ENCODE results near the gene PHF20.
"Not testable (repeated sequence)": the region's sequence is repeated elsewhere in the genome, so short reads cannot be mapped to it uniquely, and the experiment has no call there.

PHF20 gene

DNA sequence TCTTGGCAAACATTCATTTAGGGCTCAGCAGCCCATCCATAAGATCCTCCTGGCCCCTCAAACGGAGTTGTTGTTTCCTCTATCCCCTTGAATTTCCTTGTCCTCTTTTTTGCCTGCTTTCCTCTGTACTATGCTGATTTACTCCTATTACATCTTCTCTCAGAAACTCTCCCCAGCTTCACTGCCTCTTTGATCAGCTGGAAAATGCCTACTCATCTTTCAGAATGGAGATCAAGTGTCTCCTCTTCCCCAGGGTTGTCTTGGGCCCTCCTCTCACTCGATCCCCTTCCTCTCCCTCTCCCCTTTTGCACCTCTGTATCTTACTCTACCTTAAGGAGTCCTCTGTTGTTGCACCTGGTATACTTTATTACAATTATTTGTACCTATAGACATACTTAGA is 60.2 kb downstream of the PHF20 start:
- in situ Hi-C loops (cut with HindIII; ENCODE audit: low sequenced_read_pairs): no loop called here

- in situ Hi-C loops (cut with HindIII; ENCODE audit: low sequenced_read_pairs): no loop called here
Observed at GRCh38 chr20:35833241-35833640, 61.4 kb downstream of the PHF20 start.

GRCh38 chr20:35837577-35838195 is 65.9 kb downstream of the PHF20 start:
- in situ Hi-C loops (cut with HindIII; ENCODE audit: low sequenced_read_pairs): no loop called here

DNA sequence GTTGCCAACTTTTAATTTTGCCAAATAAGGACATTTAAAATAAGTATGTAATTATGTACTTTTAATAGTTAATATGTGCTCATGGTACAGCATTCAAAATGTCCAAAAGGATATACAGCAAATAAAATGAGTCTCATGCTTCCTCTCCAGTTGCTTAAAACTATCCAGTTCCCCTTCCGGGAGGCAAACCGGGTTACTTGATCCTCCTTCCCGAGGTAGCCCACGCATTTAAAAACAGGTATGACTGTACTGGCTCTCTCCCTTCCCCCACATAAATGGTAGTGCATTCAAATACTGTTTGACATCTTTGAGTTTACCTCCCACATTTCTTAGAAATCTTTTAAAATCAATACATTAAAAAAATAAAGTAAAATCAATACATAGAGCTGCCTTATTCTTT is 66.4 kb downstream of the PHF20 start:
- in situ Hi-C loops (cut with HindIII; ENCODE audit: low sequenced_read_pairs): no loop called here

DNA sequence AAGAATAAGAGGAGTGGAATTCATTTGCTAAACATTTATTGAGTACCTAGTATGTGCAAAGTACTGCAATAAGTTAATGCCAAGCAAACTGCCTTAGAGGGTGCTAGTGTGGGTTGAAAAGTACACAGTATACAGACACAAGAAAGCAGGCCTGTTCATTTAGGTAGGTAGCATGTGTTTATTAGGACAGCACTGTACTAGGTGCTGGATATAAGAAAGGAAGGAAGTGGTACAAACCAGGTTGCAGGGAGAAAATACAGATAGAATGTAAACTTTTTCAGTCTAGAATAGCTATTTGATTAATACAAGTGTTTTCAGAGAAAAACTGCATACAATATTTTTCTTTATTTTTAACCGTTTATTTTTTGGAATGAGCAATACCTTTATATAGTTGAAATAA is 68.1 kb downstream of the PHF20 start:
- in situ Hi-C loops (cut with HindIII; ENCODE audit: low sequenced_read_pairs): loop anchor here (5.0 kb wide), 1 partner anchor 68 kb away; the partner anchor contains the start of gene PHF20

DNA sequence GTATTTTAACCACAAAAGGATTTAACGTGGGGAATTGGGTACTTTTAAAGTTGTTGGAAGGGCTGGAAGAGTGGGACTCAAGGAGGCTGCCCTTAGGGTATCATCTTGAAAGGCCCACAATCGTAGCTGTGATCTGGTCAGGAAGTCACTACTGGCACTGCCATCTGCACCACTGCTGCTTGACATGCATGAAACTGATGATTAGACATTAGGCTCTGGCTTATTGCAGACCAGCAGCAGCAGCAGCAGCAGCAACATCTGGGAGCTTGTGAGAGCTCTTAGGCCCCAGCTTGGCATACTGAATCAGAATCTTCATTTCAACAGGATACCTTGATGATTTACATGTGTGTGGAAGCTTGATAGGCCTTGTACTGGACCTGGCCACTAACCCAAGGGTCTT is 68.6 kb downstream of the PHF20 start:
- in situ Hi-C loops (cut with HindIII; ENCODE audit: low sequenced_read_pairs): loop anchor here (5.0 kb wide), 1 partner anchor 68 kb away; the partner anchor contains the start of gene PHF20

- in situ Hi-C loops (cut with HindIII; ENCODE audit: low sequenced_read_pairs): loop anchor here (5.0 kb wide), 1 partner anchor 70 kb away; the partner anchor contains the start of gene PHF20
Observed at GRCh38 chr20:35842361-35842760, 70.5 kb downstream of the PHF20 start.

DNA sequence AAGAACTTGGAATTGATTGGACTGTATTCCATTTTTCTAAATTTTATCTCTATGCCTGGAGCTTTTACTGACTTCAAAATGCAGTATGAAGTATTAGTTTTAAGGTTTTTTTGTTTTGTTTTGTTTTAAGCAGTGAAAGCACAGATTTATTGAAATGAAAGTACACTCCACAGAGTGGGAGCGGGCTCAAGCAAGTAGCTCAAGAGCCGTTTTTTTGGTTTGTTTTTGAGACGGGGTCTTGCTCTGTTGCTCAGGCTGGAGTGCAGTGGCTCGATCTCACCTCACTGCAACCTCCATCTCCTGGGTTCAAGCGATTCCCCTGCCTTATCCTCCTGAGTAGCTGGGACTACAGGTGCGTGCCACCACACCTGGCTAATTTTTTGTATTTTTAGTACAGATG is 72.1 kb downstream of the PHF20 start:
- in situ Hi-C loops (cut with HindIII; ENCODE audit: low sequenced_read_pairs): loop anchor here (5.0 kb wide), 1 partner anchor 72 kb away; the partner anchor contains the start of gene PHF20

- in situ Hi-C loops (cut with HindIII; ENCODE audit: low sequenced_read_pairs): no loop called here
Observed at GRCh38 chr20:35845561-35845960, 73.7 kb downstream of the PHF20 start.

GRCh38 chr20:35849706-35850105 is 77.9 kb downstream of the PHF20 start:
- in situ Hi-C loops (cut with HindIII; ENCODE audit: low sequenced_read_pairs): no loop called here

DNA sequence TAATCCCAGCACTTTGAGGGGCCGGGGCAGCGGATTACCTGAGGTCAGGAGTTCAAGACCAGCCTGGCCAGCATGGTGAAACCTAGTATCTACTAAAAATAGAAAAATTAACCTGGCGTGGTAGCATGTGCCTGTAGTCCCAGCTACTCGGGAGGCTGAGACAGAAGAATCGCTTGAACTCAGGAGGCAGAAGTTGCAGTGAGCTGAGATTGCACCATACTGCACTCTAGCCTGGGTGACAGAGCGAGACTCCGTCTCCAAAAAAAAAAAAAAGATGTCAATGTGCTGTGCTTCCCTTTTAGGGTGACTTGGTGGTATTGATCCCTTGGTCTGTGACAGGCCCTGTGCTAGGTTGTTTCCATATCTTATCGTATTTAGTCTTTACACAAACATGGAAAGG is 79.8 kb downstream of the PHF20 start:
- in situ Hi-C loops (cut with HindIII; ENCODE audit: low sequenced_read_pairs): not testable (repeated sequence)

DNA sequence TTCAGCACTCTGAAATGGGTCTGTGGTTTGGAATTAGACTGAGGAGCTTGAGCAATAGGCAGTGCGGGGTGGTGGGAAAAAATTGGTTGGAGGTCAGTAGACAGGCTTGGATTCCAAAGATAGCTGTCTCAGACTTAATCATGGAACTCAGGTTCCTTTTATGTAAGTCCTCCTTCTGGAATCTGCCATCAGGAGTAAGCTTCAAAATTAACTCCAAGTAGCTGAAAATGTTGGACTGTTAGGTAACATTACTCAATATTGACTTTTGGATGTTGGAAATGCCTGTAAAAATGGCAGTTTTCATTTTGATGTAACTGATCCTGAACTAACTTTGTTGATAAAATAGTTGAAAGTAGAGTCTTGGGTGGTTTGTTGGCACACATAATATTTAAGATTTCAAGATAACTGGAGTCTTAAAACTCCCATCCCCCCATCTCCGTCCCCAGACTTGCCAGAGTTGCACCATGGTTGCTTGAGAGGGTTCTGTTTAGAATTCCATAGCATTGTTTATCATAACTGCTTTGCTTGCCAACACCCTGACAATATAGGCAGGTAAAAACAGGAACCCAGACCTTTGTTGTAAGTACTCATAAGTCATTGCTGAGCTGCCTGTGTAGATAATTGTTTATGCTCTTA is 83.0 kb downstream of the PHF20 start:
- in situ Hi-C loops (cut with HindIII; ENCODE audit: low sequenced_read_pairs): no loop called here

GRCh38 chr20:35855641-35856040 is 83.8 kb downstream of the PHF20 start:
- in situ Hi-C loops (cut with HindIII; ENCODE audit: low sequenced_read_pairs): not testable (repeated sequence)

DNA sequence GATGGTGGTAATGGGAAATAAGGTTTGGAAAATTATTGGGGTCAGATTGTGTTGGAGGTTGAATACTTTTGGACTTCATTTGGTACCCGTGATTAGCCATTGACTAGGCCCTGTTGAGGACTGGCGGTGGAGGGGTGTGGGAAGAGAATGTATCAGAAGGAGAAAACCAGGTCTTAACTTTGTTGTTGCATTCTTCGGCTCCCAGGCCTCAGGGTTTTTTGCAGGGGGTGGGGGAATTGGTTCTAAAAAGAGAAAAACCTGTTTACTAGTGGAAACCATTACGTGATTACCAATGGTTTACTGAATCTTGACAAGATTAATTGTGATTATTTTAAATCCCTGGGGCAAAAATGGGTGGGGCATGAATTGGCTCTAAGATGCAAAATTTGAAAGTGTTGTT is 85.1 kb downstream of the PHF20 start:
- in situ Hi-C loops (cut with HindIII; ENCODE audit: low sequenced_read_pairs): no loop called here

DNA sequence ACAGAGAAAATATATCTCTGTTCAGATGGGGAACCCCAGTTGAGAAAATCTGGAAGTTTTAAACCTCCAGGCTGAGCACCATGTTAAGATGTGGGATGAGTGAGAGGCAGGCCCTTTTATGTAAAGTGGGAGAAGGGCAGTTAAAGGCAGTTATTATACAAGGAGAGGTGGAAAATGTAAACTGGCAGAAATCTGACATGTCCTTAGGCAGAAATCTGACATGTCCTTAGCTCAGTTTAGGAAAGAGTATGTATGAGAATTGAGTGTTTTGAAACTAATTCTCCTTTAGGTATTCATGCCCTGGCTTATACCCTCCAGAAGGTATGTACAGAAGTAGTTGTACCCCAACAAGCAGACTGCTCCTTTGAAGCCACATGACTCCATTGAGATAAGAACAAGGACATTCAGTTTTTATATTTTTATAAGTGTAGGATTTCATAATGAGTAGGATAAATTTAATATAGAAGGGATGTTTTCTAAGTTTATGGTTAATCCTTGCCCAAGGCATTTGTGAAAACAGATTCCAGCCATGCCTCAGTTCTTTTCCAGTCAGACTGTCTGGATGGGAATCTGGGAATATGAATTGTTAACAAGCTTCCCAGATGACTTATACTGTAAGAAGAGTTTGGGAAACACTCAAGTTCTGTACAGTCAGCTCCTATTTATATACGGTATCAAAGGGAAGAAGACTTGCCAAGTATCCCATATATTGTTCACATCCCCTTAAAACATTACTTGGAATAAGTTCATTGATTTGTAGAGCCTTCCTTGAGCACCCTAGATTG is 94.8 kb downstream of the PHF20 start:
- in situ Hi-C loops (cut with HindIII; ENCODE audit: low sequenced_read_pairs): no loop called here

DNA sequence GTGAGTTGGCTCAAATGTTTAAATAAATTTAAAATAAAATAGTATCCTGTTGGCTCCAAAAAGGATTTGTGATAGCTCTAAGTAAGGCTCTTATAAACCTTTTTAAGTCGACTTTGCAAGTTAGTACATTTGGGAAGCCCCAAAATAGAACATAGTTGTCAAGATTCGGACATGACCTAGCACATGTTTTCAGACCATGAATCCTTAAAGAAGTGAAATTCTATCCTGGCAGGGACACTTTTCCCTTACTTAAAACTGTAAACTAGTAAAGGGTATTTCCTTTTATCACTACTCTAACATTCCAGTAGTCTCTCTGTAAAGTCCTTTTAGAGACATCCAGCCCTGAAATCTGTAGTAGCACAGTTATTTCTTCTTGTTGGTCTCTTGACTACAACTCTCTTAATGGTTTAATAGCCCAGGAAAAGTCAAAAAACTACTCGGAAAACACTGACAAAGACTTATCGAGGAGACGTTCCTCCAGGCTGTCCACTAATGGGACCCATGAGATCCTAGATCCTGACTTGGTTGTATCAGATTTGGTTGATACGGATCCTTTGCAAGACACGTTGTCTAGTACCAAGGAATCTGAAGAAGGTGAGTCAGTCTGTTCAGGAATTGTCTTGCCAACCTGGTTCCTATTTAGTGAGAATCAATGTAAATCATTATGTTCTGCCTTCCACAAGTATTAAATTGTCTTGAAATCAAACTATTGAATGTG is 98.9 kb downstream of the PHF20 start:
- in situ Hi-C loops (cut with HindIII; ENCODE audit: low sequenced_read_pairs): no loop called here

DNA sequence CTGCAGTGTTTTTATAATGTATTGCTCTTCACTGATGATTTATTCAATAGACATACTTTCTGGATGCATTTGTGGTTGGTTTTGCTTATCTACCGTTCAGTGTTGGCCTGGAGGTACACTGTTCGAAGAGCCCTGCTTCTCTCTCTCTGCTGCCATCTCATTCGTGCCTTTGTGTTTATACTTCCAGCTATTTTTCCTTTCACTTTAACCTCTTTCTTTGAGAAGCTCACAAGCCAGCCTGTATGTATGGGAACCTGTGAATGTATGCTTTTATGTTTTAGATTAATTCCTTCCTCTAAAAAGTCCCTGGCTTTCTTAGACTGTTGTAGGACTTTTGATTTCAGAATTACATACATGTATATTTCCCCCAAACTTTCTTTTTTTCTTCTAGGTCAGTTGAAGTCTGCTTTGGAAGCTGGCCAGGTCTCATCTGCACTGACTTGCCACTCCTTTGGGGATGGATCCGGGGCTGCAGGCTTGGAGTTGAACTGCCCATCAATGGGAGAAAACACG is 99.5 kb downstream of the PHF20 start:
- in situ Hi-C loops (cut with HindIII; ENCODE audit: low sequenced_read_pairs): no loop called here

DNA sequence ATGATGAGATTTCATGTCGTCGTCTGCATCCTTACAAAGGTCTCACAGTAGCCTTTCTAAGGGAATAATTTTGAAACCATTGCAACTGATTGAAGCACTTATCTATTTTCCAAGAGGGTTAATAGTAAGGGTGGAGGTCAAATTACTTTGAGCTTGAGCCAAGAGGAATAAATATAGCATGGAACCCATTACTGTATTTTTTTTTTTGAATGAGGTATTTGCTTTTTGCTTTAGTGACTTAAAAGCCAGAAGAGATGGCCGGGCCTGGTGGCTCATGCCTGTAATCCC is 104.2 kb downstream of the PHF20 start:
- in situ Hi-C loops (cut with HindIII; ENCODE audit: low sequenced_read_pairs): loop anchor here (5.0 kb wide), 1 partner anchor 84 kb away; no protein-coding TSS in a partner anchor

DNA sequence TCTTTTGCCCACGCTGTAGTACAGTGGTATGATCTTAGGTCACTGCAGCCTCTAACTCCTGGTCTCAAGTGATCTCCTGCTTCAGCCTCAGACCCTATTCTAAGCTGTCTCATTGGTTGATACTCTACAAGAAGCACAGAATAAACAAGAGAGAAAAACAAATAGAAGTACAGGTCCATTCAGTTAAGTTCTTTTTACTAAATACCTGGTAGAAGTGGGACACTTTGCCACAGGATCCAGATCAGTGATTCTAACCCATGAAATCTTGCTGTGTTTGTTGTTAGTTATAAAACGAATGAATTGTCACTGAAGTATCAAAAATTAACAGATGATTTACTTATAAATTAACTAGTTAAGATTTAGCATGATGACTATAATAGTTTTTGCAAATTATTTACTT is 105.8 kb downstream of the PHF20 start:
- in situ Hi-C loops (cut with HindIII; ENCODE audit: low sequenced_read_pairs): loop anchor here (5.0 kb wide), 1 partner anchor 85 kb away; no protein-coding TSS in a partner anchor

- in situ Hi-C loops (cut with HindIII; ENCODE audit: low sequenced_read_pairs): loop anchor here (5.0 kb wide), 1 partner anchor 86 kb away; no protein-coding TSS in a partner anchor
Observed at GRCh38 chr20:35878113-35878625, 106.4 kb downstream of the PHF20 start.

GRCh38 chr20:35881676-35882075 is 109.9 kb downstream of the PHF20 start:
- in situ Hi-C loops (cut with HindIII; ENCODE audit: low sequenced_read_pairs): no loop called here
